GM18499 (cell line): ENCODE data around the gene KCNQ1OT1.

Experiments
- ATAC-seq: cut with Tn5 transposase; IDR thresholded peaks from one replicate; pipeline ENCODE4 v1.9.1; 2021; ENCODE audit warnings: moderate number of reproducible peaks; ENCODE audit not compliant: insufficient read depth, unreplicated experiment

KCNQ1OT1 gene

DNA sequence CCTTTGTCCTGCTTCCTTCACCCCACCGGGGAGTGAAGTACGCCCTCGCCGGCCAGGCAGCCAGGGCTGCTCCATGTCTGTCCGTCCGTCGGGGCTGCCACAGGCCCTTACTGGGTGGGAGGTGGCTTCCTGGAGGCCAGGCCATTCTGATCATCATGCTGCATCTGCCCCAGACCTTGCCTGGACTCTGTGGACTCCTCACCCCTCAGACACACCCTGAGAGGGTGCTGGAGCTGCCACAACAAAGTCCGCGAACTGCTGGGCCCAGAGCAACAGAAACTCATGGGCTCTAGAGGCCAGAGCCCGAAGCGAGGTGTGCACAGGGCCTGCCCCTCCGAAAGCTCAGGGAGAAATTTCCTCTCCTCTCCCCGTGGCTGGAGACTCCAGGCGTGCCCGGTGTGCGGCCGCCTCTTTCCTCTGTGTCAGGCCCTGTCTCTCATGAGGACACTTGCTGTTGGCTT lies 124.2 kb downstream of the KCNQ1OT1 start:
- no peak for ATAC-seq

DNA sequence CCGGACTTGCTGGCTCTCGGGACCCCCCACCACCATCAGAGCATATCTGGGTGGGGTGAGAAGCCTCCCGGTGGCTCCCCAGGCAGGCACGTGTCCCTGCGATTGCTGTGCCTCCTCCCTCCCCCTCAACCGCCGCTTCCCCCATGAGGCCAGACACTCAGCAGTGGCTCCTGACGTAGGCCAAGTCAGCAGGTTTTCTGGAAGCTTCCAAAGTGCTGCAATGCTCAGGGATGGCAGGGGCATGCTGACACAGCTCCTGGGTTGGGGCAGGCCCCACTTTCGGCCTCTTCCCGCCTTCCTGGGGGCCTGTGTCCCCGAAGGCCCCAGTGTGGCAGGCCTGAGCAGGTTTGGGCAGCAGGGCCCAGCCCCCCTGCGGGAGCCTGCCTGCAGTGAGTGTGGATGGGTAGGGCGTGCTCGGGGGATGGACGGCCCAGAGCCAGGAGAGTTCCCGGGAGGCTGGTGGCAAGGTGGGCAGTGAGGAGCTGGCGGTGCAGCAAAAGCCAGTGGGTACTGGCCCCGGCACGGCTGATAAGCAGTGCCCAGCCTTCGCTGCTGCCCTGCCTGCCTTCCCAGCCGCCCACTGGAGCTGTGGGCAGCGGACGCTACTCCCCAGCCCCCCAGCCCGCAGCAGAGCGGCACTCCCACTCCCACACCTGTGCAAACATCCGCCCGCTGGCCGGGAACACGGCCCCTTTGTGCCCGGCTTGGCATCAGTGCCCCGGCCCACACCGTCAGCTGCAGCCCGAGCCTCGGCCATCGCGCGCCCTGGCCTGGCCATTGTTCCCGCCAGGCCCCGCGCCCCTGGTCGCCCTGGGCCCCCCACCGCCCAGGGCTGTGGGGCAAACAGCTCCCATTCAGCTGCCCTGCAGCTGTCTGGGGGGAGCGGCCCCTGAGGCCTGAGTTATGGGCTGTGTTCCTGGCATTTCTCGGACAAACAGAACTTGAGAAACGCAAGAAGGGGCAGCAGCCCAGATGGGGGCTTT lies 125.0 kb downstream of the KCNQ1OT1 start:
- ATAC-seq, result no peak

DNA sequence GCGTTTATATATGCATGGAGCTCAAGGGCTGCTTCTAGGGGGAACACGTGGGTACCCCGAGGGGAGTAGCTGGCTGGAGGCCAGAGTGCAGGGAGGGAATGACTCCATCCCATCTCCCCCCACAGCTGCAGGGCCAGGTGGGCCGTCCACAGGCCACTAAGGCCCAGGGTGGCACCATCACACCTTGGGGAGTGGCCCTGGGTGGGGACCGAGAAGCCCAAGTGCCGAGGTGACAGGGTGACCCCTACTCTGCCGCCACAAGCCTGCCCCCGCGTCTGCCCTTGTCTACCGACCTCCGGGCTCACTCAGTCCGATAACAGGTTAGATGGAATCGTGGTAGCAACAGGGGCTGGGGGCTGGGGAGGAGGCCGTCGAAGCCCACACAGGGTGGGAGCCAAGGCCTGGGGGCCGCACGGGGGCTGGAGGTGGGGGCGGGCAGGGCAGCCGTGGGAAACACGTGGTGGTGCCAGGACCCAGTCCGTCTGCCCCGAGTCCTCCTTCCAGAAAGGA lies 125.7 kb downstream of the KCNQ1OT1 start:
- ATAC-seq, result no peak

DNA sequence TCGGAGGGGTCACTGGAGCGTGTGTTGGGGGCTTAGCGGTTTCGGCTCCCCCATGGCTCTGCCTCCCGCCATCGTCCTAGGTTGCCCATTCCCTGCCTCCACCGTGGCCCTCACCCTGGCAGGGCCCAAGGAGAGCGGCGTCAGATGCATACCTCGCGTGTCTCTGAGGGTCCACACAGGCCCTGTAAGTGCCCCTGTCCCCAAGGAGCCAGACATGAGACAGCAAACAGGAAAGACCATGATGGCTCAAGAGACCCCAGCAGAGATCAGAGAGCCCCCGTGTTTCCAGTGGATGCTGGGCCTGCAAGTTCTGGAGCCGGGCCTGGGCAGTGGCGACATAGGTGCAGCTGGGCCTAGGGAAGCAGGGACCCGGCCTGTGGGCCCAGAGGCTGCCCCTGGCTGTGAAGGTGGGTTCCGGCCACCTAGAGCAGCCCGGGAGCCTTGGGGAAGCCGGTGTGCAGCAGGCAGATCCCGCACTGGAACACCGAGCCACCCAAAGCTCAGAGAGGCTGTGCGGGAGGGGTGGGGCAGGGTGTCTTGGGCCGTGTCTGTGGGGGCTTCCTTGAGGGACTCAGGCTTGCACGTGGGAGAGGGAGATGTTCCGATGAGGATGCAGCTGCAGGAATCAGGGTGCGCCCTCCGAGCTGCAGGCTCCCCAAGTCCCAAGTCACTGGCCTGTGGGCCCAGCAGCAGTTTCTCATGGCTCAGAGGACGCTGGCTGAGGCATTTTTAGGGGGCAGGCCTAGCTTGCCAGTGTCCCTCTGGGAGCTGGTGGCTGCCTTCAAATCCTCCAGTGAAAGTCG lies 126.4 kb downstream of the KCNQ1OT1 start:
- ATAC-seq, result no peak

DNA sequence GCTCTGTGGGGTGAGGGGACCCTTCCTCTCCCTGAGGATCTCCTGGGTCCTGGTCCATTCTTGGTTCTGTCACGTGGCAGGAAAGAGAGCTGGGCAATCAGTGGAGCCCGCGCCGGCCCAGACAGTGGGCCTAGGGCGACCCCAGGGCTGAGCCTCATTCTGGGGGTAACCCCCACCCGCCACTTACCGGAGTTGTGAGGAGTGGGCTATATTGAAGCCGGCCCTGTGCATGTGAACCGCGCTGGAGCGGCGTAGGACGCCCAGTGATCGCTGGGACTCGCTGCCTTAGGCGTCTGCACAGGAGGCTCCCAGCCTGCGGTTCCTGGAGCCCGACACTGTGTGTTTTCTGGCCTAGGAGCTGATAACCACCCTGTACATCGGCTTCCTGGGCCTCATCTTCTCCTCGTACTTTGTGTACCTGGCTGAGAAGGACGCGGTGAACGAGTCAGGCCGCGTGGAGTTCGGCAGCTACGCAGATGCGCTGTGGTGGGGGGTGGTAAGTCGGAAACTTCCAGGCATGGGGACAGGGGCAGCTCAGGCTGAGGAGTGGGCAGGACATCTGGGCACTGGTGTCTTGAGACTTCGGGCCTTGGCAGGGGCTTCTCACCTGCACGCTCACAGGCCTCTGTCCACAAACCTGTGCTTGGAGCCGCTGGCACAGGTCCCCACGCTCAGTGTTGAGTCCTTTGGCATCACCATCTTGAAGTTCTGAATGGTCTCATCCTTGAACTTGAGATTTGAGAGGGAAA lies 127.1 kb downstream of the KCNQ1OT1 start:
- ATAC-seq, result no peak

DNA sequence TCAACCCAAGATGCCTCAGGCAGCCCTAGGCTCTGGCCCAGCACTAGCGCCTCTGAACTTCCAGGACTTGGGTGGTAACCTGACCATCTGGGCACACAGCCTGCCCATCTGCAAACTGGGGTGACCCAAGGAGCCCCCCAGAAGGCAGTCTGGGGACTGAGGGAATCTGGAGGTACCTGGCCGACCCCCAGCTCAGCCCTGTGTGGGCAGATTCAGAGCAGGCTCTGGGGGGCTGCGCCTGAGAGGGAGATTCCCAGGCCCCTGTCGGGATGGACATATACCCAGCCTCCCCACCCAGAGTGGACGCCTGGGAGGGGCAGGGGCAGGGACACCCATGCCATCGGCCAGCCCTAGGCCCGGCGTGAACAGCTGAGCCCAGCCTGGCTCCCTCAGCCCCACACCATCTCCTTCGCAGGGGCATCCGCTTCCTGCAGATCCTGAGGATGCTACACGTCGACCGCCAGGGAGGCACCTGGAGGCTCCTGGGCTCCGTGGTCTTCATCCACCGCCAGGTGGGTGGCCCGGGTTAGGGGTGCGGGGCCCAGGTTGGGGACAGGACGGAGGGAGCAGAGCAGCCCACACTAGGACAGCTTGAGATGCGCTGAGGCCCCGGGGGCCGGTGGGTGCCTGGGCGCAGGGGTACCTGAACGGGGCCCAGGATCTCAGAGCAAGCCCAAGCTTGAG lies 128.1 kb downstream of the KCNQ1OT1 start:
- no peak for ATAC-seq

DNA sequence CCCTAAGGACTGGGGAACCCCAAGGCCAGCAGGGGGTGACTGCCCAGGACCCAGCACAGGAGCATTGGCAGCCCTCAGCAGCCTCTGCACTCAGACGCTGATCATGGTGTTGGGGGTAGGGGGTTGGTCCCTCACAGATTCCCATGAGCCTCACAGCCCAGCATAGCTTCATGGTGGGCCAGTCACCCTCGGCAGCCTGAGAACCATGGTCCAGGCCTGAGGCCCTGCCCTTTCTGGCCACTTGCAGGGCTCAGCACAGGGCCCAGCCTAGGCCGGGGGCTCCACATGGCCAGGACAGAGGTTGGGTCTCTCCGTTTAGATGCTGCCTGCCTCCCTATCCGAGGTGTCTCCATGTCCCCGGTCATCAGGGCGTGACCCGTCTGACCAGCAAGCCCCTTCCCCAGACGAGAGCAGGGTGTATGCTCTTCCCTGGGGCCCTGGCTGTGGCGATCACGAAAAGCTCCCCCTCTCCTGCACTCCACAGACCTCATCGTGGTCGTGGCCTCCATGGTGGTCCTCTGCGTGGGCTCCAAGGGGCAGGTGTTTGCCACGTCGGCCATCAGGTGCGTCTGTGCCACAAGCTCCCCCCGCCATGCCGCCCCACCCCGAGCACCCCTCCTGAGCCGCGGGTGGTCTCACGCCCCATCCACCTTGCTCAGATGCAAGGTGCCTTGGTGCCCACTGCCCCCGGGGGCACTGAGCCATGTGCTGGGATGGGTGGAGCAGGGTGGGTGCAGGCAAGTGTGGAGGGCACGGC lies 128.8 kb downstream of the KCNQ1OT1 start:
- no peak for ATAC-seq

DNA sequence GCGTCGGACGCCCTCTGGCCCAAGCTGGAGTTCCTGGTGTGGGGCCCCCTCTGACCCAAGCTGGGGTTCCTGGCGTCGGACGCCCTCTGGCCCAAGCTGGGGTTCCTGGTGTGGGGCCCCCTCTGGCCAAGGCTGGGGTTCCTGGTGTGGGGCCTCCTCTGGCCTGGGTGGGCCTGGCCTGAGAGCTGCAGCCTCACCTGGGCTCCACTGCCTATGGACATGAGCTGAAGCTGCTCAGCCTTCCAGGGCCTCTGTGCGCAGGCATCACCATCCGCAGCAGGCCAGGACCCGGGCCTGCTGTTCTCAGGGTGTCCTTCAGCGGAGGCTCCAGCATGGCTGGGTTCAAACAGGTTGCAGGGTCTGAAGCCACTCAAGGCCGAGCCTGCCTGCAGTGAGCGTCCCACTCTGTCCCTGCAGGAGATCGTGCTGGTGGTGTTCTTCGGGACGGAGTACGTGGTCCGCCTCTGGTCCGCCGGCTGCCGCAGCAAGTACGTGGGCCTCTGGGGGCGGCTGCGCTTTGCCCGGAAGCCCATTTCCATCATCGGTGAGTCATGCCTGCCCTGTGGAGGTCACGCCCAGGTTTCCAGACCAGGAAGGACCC lies 129.5 kb downstream of the KCNQ1OT1 start:
- no peak for ATAC-seq

DNA sequence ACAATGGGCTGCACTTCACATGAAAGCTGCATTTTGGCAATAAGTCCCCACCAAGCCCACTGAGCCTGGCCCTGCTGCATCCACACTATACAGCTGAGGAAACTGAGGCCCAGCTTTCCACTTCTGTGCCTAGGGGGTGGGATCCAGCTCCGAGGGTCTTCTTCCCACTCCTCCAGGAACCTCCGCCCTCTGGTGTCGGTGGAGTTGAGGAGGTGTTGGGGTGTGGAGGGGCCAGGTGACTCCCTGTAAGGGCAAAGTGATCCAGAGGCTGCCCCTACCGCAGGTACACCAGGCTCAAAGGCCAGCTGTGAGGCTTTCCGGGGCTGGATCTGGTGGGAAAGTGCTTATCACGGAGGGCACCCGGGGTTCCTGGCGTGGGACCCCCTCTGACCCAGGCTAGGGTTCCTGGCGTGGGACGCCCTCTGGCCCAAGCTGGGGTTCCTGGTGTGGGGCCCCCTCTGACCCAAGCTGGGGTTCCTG lies 130.0 kb downstream of the KCNQ1OT1 start:
- no peak for ATAC-seq

DNA sequence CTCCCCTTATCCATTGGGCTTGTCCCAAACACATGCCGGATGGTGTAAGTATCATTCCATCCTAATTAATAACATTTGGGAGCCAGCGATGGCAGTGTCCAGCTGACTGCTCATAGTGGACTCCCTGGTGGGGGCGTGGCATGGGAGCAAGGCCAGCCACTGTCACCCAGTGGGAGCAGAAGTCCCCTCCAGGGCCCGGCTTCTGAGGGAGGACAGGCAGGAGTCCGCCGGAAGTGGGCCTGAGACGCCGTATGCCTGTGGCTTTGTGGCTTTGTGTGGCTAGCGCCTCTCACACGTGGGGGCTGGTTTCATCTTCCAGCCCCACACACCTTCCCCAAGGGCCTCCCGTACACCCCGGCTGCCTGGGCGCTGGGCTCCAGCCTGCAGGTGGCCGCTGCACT lies 130.5 kb downstream of the KCNQ1OT1 start:
- no peak for ATAC-seq

DNA sequence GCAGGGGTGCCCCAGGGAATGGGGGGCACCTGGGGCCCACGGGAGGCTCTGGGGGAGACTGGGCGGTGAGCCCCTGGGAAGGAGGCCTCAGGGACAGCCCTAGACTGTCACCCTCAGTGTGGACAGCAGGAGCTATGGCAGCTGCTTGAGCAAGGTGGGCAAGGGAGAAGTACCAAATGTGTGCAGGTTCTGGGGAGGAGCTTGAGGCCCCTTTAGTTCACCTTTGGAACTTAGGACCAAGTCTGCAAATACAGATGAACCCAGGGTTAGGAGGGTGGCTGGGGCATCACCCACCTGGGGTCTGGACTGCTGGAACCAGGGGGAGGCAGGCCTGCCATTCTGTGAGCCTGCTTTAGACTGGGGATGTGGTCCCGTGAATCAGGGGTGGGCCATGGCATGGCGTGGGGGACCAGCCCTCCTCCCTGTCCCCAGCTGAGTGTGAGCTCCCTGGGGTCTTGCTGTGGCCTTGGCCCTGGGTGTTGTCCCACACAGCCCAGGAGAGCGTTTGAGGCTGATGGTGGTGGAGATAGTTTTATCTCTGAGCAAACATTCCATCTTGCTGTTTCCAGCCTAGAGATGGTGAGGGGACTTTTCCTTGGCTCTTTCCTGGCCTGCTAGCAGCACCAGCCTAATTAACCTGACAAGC lies 132.6 kb downstream of the KCNQ1OT1 start:
- ATAC-seq, result no peak

DNA sequence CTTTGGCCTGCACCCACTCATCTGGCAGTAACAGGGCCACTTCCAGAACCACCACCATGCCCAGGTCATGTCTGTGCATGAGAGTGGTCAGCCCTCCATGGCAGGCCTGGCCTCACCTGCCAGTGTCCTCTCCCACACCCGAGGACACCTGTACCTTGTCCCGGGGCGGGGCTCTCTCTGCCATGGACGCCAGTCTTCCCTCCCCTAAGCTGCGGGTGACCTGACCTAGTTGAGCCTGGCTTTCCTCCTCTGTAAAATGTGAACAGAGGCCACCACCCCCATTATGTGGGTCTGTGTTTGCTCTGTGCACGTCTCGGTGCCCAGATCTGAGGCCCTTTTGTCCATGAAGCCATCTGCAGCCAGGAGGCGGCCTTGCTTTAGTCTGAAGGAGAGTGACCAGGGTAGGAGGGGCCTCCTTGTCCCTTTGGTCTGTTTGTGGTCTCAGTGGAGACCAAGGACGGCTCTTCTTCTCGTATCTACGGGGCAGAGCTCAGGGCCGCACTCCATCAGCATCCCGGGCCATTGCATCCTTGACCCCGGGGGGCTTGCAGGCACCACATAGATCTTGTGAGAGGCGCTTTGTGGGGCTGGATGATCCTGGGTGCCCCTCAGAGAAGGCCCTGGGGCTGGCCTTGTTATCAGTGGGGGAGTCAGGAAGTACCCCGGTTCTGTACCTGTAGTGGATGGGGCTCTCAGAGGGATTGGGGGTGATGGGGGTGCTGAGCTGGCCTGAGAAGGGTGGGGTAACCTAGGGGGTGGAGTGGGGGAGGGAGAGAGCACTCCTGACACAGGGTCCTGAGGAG lies 133.4 kb downstream of the KCNQ1OT1 start:
- ATAC-seq, result no peak

DNA sequence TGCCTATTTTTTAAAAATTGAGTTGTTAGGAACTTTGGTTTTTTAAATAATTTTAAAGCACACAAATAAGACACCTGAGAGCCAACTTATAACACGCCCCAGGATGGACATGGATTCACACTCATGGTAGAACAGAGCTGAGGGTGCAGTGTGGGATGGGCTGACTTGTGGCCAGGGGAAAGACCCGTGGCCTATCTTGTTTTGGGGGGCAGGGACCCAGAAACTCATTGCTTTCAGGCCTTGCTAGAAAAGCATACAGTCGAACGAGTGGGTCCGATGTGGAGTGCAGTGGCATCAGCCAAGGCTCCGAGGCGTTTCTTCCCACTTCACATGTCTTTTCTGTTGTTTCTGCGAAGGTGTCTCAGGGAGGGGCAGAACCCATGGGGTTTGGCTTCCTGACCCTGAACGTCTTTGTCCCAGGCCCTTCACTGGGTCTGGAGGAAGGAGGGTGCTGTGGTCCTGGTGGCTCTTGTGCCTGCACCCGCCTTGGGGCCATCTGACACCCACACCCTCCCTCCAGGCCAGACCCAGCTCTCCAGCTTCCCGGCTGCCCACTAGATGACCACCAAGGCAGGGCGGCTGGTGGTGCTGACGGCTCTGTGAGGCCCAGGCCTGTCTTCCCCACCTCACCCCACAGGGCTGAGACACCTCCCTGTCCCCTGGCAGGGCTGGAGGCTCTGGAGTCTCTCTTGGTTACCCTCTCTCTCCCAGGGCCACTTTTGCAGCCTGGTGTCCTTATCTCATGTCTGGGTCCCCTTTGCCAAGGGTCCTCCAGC lies 134.2 kb downstream of the KCNQ1OT1 start:
- no peak for ATAC-seq

DNA sequence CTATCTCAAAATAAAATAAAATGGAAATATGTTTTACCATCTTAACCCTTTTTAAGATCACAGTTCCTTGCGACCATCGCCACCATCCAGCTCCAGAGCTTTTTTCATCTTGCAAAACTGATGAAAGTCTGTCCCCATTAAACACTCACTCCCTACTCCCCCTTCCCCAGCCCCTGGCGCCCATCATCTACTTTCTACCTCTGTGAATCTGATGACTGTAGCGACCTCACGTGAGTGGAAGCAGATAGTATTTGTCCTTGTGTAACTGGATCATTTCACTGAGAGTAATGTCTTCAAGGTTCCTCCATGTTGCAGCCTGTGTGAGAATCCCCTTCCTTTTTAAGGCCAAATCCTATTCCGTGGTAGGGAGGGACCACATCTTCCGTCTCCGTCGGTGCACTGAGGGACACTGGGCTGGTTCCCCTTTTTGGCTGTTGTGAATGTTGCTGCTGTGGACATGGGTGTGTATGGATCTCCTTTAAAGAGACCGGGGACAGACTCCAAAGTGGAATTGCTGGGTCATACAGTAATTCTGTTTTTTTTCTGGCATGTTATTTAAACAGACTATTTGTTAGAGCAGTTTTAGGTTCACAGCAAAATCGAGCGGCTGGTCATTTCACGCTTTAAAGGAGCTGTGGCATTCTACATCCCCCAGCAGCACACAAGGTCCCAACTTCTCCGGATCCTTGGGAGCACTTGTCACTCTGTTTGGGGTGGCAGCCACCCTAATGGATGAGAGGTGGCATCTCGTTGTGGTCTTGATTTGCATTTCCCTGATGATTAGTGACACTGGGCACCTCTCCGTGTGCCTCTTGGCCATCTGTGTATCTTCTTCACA lies 135.0 kb downstream of the KCNQ1OT1 start:
- ATAC-seq, result no peak

DNA sequence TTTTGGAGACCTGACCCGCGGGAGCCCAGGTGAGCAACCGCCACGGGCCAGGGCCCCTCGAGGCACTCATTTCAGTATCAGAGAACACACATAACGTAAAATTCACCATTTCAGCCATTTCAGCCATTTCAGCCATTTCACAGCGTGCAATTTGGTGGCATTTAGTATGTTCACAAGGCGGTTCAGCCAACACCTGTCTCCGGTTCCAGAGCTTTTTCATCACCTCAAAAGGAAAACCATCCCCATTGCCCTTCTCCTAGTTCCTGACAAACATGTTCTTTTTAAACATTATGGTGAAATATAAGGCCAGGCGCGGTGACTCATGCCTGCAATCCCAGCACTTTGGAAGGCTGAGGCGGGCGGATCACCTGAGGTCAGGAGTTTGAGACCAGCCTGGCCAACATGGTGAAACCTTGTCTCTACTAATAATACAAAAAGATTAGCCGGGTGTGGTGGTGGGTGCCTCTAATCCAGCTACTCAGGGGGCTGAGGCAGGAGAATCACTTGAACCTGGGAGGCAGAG lies 135.7 kb downstream of the KCNQ1OT1 start:
- ATAC-seq, result no peak
